Panc1 (cell line): ENCODE data around the gene MR1. TPM values are rescaled to one million over a fixed set of nuclear protein-coding genes. Genes with fewer than 3 reads are reported as not detected.

Experiments used
- ATAC-seq: fragments of 200-7000 bp; cut with Tn5 transposase; 2 replicates; pipeline ENCODE4 v1.9.1; 2020; ENCODE audit warnings: mild to moderate bottlenecking, moderate library complexity
- BruUV-seq: library from RNA; stranded (reverse); fragments of 400-500 nt; replicated peaks from 2 replicates; lab custom pipeline; 2021; lab: Mats Ljungman, UMichigan
- CTCF ChIA-PET: fragments of 300-600 bp; sonication (Branson Sonifier 250); formaldehyde crosslinking; loops from one replicate; lab custom pipeline; 2022; ENCODE audit warnings: antibody characterized with exemption; lab: Charles Lee
- POLR2A ChIA-PET: fragments of 300-600 bp; sonication (Branson Sonifier 250); formaldehyde crosslinking; loops from one replicate; lab custom pipeline; 2022; ENCODE audit warnings: antibody characterized with exemption; lab: Charles Lee
- DNase-seq: peaks from one replicate; pipeline ENCODE4 v3.0.0-alpha.2; 2010; ENCODE audit warnings: low read depth, low spot score
- H3K27ac ChIP-seq: 2 replicates; pipeline ENCODE4 v1.5.1; 2011; ENCODE audit warnings: mild to moderate bottlenecking, low read length, inconsistent platforms
- H3K27me3 ChIP-seq: fragments of 200-500 bp; sonication (Bioruptor generic); 2 replicates; pipeline ENCODE4 v1.6.0; 2014; ENCODE audit warnings: low read length, inconsistent platforms; ENCODE audit not compliant: control insufficient read depth, insufficient read depth
- H3K36me3 ChIP-seq: fragments of 200-500 bp; sonication (Bioruptor generic); 2 replicates; pipeline ENCODE4 v1.5.1; 2014; ENCODE audit warnings: inconsistent platforms, mild to moderate bottlenecking, low read length, moderate library complexity; ENCODE audit not compliant: control insufficient read depth, insufficient read depth
- H3K4me1 ChIP-seq: 2 replicates; pipeline ENCODE4 v1.5.1; 2011; ENCODE audit warnings: inconsistent platforms, mild to moderate bottlenecking, low read length, moderate library complexity; ENCODE audit not compliant: control insufficient read depth, insufficient read depth
- H3K4me3 ChIP-seq, 2 experiments: 2 replicates each; pipeline ENCODE4 v1.5.1; 2011 to 2012; ENCODE audit warnings: low read depth in 2 of 2, low read length in 2 of 2, mild to moderate bottlenecking in 2 of 2, inconsistent platforms in 1 of 2, moderate library complexity in 1 of 2
- H3K9me3 ChIP-seq: fragments of 200-500 bp; sonication (Bioruptor generic); 2 replicates; pipeline ENCODE4 v1.5.1; 2014; ENCODE audit warnings: low read depth, mild to moderate bottlenecking, inconsistent platforms, low read length, moderate library complexity; ENCODE audit not compliant: control insufficient read depth, insufficient read depth
- POLR2AphosphoS5 ChIP-seq: IDR thresholded peaks from 2 replicates; pipeline ENCODE4 v1.6.1; 2012; ENCODE audit warnings: mild to moderate bottlenecking, low read depth, low read length, moderate library complexity
- SIN3A ChIP-seq: IDR thresholded peaks from 2 replicates; pipeline ENCODE4 v1.6.1; 2012; ENCODE audit warnings: low read depth, mild to moderate bottlenecking, low read length, moderate library complexity, borderline replicate concordance; ENCODE audit not compliant: insufficient read depth
- TCF7L2 ChIP-seq: IDR thresholded peaks from 2 replicates; pipeline ENCODE4 v1.6.1; 2011; ENCODE audit warnings: mild to moderate bottlenecking, low read depth, low read length, inconsistent platforms
- in situ Hi-C: cut with HindIII; loops from 2 replicates; pipeline ENCODE4 v1.10.0; 2016; ENCODE audit warnings: low sequenced_read_pairs, low pct_unique_long_range_greater_than_20kb
- intact Hi-C: fragments of 100-400 bp; cut with micrococcal nuclease; formaldehyde crosslinking; loops from one replicate; pipeline ENCODE4 v1.10.0; 2022; ENCODE audit not compliant: unreplicated experiment
- total RNA-seq: library from RNA; stranded (reverse); gene quantifications from one replicate; pipeline ENCODE4 v1.2.1, GENCODE V29; 2021; ENCODE audit not compliant: unreplicated experiment
- TF ChIP-seq, protein P1 (sequence below), 2 experiments: IDR thresholded peaks; 2 replicates each; pipeline ENCODE4 v1.6.1; 2011 to 2012; ENCODE audit warnings: low read depth in 2 of 2, control low read depth in 1 of 2, low read length in 1 of 2, mild to moderate bottlenecking in 1 of 2, moderate library complexity in 1 of 2; ENCODE audit not compliant: insufficient read depth in 1 of 2
- TF ChIP-seq, protein P2 (sequence below): fragments of 450-650 bp; IDR thresholded peaks from 2 replicates; pipeline ENCODE4 v1.5.1; 2017; ENCODE audit warnings: mild to moderate bottlenecking

MR1 gene
- total RNA-seq, 1 experiment from 2014 or later, result 3.9 TPM

GRCh38 chr1:181064011-181064623, 30.3 kb downstream of the MR1 start:
- Histone ChIP-seq H3K4me1 (no peaks in the 10 kb centered on the region), H3K36me3 (no peaks in the 10 kb centered on the region), H3K27ac (no peak overlapping the region), H3K4me3 (no peak overlapping the region), H3K27me3 (no peaks in the 10 kb centered on the region; the same call in 1 of the 2 replicates), H3K9me3 (no peaks in the 10 kb centered on the region)
- TF ChIP-seq, protein P1, sequence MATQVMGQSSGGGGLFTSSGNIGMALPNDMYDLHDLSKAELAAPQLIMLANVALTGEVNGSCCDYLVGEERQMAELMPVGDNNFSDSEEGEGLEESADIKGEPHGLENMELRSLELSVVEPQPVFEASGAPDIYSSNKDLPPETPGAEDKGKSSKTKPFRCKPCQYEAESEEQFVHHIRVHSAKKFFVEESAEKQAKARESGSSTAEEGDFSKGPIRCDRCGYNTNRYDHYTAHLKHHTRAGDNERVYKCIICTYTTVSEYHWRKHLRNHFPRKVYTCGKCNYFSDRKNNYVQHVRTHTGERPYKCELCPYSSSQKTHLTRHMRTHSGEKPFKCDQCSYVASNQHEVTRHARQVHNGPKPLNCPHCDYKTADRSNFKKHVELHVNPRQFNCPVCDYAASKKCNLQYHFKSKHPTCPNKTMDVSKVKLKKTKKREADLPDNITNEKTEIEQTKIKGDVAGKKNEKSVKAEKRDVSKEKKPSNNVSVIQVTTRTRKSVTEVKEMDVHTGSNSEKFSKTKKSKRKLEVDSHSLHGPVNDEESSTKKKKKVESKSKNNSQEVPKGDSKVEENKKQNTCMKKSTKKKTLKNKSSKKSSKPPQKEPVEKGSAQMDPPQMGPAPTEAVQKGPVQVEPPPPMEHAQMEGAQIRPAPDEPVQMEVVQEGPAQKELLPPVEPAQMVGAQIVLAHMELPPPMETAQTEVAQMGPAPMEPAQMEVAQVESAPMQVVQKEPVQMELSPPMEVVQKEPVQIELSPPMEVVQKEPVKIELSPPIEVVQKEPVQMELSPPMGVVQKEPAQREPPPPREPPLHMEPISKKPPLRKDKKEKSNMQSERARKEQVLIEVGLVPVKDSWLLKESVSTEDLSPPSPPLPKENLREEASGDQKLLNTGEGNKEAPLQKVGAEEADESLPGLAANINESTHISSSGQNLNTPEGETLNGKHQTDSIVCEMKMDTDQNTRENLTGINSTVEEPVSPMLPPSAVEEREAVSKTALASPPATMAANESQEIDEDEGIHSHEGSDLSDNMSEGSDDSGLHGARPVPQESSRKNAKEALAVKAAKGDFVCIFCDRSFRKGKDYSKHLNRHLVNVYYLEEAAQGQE (IDR thresholded peaks at IDR 0.05; ENCODE audit: insufficient read depth in 1 of 2, low read depth in 2 of 2, low read length in 1 of 2), result no peak
- TF ChIP-seq SIN3A (no peak), TCF7L2 (no peak), POLR2AphosphoS5 (no peak)
- TF ChIP-seq, protein P2, sequence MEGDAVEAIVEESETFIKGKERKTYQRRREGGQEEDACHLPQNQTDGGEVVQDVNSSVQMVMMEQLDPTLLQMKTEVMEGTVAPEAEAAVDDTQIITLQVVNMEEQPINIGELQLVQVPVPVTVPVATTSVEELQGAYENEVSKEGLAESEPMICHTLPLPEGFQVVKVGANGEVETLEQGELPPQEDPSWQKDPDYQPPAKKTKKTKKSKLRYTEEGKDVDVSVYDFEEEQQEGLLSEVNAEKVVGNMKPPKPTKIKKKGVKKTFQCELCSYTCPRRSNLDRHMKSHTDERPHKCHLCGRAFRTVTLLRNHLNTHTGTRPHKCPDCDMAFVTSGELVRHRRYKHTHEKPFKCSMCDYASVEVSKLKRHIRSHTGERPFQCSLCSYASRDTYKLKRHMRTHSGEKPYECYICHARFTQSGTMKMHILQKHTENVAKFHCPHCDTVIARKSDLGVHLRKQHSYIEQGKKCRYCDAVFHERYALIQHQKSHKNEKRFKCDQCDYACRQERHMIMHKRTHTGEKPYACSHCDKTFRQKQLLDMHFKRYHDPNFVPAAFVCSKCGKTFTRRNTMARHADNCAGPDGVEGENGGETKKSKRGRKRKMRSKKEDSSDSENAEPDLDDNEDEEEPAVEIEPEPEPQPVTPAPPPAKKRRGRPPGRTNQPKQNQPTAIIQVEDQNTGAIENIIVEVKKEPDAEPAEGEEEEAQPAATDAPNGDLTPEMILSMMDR, result no peak
- CTCF ChIA-PET, result no interaction called here
- BruUV-seq, result no TSS peak
- in situ Hi-C loops, result no loop called here
- intact Hi-C loops, result no loop called here
- DNase-seq (no peak), ATAC-seq (no peak)
- POLR2A ChIA-PET, result no interaction called here

DNA sequence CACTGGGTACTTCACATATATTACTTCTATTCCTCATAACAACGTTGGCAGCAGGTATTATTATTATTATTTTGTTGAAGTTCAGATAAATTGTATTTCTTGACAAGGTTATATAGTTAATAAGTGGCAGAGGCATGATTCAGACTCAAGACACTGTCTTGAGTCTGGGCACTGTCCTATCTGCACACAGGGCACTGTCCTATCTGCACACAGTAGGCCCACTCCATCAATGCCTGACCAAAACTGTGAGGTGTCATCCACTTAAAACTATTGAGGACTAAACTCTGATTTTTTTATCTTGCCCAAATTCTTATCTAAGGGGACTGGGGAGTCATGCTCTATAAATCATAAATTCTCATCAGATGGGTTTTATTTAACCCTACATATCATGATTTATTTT, 30.9 kb downstream of the MR1 start:
- intact Hi-C loops, result no loop called here
- TF ChIP-seq, protein P2, result no peak
- TF ChIP-seq TCF7L2 (no peak), POLR2AphosphoS5 (no peak), SIN3A (no peak)
- TF ChIP-seq, protein P1 (IDR thresholded peaks at IDR 0.05; ENCODE audit: insufficient read depth in 1 of 2, low read depth in 2 of 2, low read length in 1 of 2), result no peak
- Histone ChIP-seq H3K36me3 (no peaks in the 10 kb centered on the region), H3K27me3 (no peaks in the 10 kb centered on the region; the same call in 1 of the 2 replicates), H3K4me1 (no peaks in the 10 kb centered on the region), H3K4me3 (no peak overlapping the region), H3K27ac (no peak overlapping the region), H3K9me3 (no peaks in the 10 kb centered on the region)
- ChIA-PET POLR2A (no interaction called here), CTCF (no interaction called here)
- no peak for ATAC-seq
- BruUV-seq, result no TSS peak
- in situ Hi-C loops, result no loop called here
- no peak for DNase-seq
